ENCODE results near the gene PLCB1.
"Not testable (repeated sequence)": the region's sequence is repeated elsewhere in the genome, so short reads cannot be mapped to it uniquely, and the experiment has no call there.

PLCB1 gene

GRCh38 chr20:8464368-8464767 lies 332.3 kb downstream of the PLCB1 start:
- no peak for DNase-seq

GRCh38 chr20:8466781-8467180 lies 334.7 kb downstream of the PLCB1 start:
- DNase-seq = not testable (repeated sequence)

GRCh38 chr20:8470156-8470555 lies 338.1 kb downstream of the PLCB1 start:
- DNase-seq = no peak

GRCh38 chr20:8471465-8471864 lies 339.4 kb downstream of the PLCB1 start:
- DNase-seq = no peak

- DNase-seq = no peak
Observed at GRCh38 chr20:8473459-8473858, 341.4 kb downstream of the PLCB1 start.

- no peak for DNase-seq
Observed at GRCh38 chr20:8474027-8474668, 342.1 kb downstream of the PLCB1 start.

- DNase-seq = no peak
Observed at GRCh38 chr20:8476021-8476420, 344.0 kb downstream of the PLCB1 start.

- DNase-seq = no peak
Observed at GRCh38 chr20:8480597-8480996, 348.5 kb downstream of the PLCB1 start.

GRCh38 chr20:8487696-8488095 lies 355.6 kb downstream of the PLCB1 start:
- no peak for DNase-seq

GRCh38 chr20:8489094-8489883 lies 357.2 kb downstream of the PLCB1 start:
- no peak for DNase-seq

- DNase-seq = no peak
Observed at GRCh38 chr20:8490076-8490830, 358.2 kb downstream of the PLCB1 start.

GRCh38 chr20:8492173-8492572 lies 360.1 kb downstream of the PLCB1 start:
- DNase-seq = no peak

GRCh38 chr20:8498571-8498970 lies 366.5 kb downstream of the PLCB1 start:
- DNase-seq = no peak

GRCh38 chr20:8504030-8504429 lies 372.0 kb downstream of the PLCB1 start:
- DNase-seq = no peak

GRCh38 chr20:8505476-8506200 lies 373.6 kb downstream of the PLCB1 start:
- no peak for DNase-seq

- no peak for DNase-seq
Observed at GRCh38 chr20:8507231-8507630, 375.2 kb downstream of the PLCB1 start.

- no peak for DNase-seq
Observed at GRCh38 chr20:8509809-8510208, 377.7 kb downstream of the PLCB1 start.

GRCh38 chr20:8510808-8511207 lies 378.7 kb downstream of the PLCB1 start:
- DNase-seq = no peak

- DNase-seq = no peak
Observed at GRCh38 chr20:8512003-8512402, 379.9 kb downstream of the PLCB1 start.

- no peak for DNase-seq
Observed at GRCh38 chr20:8515810-8516435, 383.9 kb downstream of the PLCB1 start.

GRCh38 chr20:8518878-8519277 lies 386.8 kb downstream of the PLCB1 start:
- DNase-seq = no peak

- DNase-seq = no peak
Observed at GRCh38 chr20:8519887-8520286, 387.8 kb downstream of the PLCB1 start.

- no peak for DNase-seq
Observed at GRCh38 chr20:8522168-8522567, 390.1 kb downstream of the PLCB1 start.
